ENCODE measurements around the gene VPS9D1.
A peak's percentile ranks its signal among the peaks of the same experiment; 100 is the strongest.
"Not testable (repeated sequence)": the region's sequence is repeated elsewhere in the genome, so short reads cannot be mapped to it uniquely, and the experiment has no call there.

The VPS9D1 gene

DNA sequence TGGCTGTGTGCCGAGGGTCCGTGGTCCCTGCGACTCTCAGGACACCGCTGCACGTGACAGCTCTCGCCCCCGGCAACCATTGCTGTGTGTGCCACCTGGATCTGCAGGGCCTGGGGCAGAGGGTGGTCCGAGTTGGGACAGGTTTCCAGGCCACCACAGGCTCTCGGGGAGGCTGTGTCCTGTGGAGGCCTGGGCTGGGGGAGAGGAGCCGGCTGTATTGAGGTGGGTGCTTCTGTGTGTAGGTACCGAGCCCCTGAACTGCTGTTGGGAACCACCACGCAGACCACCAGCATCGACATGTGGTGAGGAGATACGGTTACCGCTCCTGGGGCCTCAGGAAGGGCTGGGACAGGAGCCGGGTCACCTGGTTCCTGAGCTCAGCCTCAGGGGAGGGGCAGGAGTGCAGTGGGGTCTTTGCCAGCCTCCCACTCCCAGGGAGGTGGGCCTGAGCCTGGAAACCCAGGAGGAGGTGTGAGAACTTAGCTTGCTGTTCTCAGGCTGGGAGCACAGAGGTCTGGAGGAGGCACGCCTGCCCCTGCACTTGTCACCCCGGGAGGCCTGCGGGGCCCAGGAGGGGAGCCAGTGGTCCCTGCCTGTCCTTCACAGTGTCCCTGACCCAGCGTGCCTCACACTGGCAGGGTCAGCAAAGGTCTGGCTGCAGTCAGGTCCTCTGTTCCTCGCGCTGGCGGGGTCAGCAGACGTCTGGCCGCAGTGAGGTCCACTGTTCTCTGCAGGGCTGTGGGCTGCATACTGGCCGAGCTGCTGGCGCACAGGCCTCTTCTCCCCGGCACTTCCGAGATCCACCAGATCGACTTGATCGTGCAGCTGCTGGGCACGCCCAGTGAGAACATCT is 26.5 kb downstream of the VPS9D1 start:
- no peak for DNase-seq (ENCODE audit: low read depth)

- no peak for DNase-seq (ENCODE audit: low read depth)
Measured at GRCh38 chr16:89693289-89693731, 27.4 kb downstream of the VPS9D1 start.

DNA sequence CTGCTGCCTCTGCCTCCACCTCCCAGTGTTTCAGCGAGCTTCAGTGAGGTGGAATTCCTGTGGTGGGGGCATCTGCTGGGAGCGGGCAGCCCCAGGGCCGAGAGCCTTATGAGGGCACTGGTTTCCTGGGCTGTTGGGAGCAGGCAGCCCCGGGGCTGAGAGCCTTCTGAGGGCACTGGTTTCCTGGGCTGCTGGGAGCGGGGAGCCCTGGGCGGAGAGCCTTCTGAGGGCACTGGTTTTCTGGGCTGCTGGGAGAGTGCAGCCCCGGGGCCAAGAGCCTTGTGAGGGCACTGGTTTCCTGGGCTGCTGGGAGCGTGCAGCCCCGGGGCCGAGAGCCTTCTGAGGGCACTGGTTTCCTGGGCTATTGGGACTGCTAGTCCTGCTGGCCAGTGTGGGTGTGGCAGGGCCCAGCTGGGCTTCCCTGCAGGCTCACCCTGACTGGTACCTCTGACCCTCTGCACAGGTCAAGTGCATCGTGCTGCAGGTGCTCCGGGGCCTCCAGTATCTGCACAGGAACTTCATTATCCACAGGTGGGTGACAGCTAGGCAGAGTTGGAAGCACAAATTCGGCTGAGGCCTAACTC is 28.6 kb downstream of the VPS9D1 start:
- no peak for DNase-seq (ENCODE audit: low read depth)

GRCh38 chr16:89691231-89691985 is 29.3 kb downstream of the VPS9D1 start:
- no peak for DNase-seq (ENCODE audit: low read depth)

DNA sequence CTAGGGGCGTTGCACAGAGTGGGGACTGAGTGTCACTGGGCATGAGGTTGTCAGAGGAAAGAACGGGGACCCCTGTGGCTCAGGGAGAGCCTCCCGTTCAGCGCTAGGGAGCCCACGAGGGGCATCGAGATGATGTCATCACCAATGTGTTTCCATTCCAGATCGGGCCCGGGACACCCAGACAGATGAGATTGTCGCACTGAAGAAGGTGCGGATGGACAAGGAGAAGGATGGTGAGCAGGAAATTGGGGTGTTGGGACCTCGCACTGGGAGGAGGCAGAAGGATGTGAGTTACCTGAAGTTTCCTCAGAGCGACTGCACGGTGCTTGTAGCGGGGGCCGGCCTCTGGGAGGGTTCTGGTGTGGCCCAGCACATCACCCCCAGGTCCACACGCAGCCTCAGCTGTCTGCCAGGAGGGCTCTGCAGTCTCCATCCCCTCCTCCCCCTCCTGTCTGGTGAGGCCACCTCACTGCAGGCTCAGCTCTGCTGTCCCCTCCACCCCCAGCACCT is 30.3 kb downstream of the VPS9D1 start:
- no peak for DNase-seq (ENCODE audit: low read depth)

DNA sequence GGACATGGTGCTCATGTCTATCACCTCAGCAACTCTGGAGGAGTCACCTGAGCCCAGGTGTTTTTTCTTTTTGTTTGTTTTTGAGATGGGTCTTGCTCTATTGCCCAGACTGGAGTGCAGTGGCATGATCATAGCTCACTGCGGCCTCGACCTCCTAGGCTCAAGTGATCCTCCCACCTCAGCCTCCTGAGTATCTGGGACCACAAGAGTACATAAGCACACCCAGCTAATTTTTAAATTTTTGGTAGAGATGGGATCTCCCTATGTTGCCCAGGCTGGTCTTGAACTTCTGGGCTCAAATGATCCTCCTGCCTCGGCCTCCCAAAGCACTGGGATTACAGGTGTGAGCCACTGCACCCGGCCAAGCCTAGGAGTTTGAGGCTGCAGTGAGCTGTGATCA is 31.1 kb downstream of the VPS9D1 start:
- DNase-seq (ENCODE audit: low read depth): not testable (repeated sequence)

DNA sequence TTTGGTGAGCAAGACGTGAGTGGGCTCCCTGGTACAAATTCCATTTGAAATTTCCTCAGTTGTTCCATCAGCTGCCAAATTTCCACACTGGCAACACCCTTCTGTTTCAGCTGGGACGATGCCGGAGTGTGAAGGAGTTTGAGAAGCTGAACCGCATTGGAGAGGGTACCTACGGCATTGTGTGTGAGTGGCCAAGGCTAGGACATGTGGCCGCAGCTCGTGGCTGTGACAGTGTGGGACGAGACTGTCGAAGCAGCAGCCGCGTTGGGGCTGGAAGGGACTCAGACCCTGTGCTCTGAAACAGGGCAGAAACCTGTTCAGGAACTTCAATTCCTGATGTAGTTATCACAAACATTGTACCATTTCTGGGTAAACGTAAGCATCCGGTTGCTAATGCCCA is 31.6 kb downstream of the VPS9D1 start:
- no peak for DNase-seq (ENCODE audit: low read depth)

DNA sequence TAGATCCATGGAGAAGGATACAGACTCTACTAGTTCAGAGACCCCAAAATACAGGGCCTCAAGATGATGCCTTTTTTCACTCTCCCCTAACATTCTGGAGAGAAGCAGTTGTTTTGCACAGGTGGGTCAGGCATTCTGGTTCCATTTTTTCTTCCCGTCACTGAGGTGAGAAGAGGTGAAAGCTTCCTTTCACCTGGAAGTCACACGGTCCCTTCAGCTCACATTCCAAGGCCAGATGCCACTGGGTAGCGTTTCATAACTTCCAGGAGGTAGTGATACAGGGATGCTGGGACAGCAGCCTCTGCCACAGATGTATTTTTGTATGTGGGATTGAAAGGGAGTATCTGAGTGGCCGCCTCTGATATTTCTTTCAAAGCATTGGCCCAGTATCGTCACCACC is 32.3 kb downstream of the VPS9D1 start:
- DNase-seq (ENCODE audit: low read depth): no peak

- DNase-seq (ENCODE audit: low read depth): no peak
Measured at GRCh38 chr16:89687092-89687940, 33.4 kb downstream of the VPS9D1 start.

DNA sequence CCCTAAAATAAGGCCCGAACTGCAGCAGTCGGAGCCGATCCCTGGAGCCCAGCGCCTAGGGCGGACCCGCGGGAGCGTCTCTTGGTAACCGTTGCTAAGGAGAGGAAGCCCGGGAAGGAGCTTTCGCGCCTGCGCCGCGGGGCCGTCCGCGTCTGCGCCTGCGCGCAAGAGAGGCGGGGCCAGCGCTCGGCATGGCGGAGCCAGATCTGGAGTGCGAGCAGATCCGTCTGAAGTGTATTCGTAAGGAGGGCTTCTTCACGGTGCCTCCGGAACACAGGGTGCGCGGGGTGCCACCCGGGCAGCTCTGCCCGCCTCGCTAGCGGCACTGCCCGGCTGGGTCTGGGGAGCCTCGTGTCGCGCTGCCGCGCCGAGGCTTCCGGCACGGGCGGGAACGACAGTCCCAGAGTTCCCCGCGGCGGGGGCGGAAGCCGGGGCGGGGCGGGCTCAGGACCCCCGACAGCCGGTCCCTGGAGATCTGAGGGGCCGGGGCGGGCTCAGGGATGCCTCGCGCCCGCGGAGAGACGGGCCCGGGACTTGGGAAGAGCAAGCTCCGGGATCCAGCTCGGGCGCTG is 34.1 kb downstream of the VPS9D1 start, which contains the start of gene CDK10:
Gene CDK10 (plus strand): TSS at position 170 of the 572 bp plus-strand sequence. CDS start 22 bp downstream, at position 192.
- peak; percentile 80 for DNase-seq (ENCODE audit: low read depth)

DNA sequence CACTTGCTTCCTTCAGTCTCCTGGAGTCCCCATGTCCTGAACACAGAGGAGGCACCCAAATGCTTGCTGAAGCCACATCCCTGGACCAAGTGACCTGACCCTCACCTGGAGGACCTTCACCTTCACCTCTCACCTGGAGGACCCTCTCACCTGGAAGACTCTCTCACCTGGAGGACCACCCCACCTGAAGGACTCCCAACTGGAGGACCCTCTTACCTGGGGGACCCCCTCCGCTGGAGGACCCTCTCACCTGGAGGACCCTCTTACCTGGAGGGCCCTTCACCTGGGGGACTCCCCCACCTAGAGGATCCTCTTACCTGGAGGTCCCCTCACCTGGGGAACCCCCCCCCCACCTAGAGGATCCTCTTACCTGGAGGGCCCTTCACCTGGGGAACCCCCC is 34.8 kb downstream of the VPS9D1 start:
- no peak for DNase-seq (ENCODE audit: low read depth)

- no peak for DNase-seq (ENCODE audit: low read depth)
Measured at GRCh38 chr16:89678258-89678657, 42.4 kb downstream of the VPS9D1 start.

DNA sequence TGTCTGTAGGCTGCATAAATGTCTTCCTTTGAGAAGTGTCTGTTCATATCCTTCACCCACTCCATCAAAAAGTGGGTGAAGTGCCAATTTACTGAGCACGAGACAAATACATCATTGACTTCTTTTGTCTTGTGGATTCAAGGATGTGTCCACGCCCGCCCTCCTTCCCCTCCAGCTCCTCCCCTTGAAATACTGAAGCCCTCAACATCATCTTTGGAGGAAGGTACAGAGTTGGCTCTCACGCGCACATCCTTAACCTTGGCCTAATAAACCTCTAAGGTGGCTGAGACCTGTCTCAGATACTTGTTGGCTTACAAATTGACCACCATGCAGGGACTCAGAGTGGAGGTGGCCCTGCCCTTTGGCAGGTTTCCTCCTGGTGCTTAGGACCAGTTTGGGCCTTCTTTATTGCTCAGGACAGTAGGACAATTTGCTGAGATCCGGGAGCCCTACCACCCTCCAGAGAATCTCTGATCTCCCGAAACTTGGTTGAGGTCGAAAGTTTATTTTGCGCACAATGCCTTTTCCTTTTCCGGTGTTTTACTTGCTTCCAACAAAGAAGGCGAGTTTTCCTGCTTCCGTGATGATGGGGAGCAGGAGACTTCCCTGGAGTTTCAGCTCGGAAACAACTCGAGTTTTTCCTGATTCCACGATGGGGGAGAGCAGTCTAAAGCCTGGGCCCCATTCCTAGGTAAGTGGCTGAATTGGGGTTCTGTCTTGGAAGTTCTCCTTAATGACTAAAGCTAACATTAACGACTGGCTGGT is 48.3 kb downstream of the VPS9D1 start:
- DNase-seq (ENCODE audit: low read depth): no peak

DNA sequence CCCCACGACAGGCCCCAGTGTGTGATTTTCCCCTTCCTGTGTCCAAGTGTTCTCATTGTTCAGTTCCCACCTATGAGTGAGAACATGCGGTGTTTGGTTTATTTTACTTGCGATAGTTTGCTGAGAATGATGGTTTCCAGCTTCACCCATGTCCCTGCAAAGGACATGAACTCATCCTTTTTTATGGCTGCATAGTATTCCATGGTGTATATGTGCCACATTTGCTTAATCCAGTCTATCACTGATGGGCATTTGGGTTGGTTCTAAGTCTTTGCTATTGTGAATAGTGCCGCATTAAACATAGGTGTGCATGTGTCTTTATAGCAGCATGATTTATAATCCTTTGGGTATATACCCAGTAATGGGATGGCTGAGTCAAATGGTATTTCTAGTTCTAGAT is 49.1 kb downstream of the VPS9D1 start:
- not testable (repeated sequence) for DNase-seq (ENCODE audit: low read depth)

DNA sequence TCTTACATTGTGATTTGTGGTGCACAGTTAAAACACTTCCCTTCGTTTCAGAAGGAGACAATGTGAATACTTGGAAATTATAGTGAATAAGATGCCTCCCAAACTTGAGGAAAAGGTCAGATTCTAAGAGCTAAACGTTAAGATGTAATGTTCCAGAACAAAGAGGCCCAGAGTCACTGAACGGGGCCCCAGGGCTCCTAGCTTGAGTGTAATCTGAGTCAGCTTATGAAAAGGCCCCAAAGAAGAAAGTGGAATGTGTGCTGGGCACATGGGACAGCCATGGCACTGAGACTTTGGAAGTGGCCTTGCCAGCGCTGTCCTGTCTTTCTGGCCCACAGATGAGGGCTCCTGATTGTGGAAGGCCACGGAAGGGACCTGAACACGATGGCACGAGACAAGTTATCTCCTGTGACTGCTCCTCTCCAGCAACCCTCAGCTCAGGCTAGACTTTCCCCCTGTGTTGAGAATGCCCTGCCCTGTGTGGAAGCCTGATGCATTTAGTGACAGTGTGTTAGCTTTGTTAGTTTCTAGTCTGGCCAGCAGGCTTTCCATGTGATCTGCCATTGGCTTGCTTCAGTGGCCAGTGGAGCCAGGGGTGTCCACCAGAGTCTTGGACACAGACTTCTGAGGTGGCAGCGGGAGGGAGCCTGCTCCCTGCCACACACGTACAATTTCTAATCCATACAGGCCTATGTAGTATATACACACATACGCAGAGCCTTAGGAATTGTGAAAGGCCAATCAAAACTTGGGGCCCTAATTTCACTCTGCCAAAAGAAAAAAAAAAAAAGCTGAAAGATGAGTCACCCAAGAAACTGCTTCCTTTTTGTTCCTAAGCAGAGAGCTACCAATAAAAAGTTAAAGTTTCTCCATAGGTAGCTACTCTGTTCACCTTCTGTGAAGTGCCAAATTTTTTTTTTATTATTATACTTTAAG is 49.9 kb downstream of the VPS9D1 start:
- no peak for DNase-seq (ENCODE audit: low read depth)

DNA sequence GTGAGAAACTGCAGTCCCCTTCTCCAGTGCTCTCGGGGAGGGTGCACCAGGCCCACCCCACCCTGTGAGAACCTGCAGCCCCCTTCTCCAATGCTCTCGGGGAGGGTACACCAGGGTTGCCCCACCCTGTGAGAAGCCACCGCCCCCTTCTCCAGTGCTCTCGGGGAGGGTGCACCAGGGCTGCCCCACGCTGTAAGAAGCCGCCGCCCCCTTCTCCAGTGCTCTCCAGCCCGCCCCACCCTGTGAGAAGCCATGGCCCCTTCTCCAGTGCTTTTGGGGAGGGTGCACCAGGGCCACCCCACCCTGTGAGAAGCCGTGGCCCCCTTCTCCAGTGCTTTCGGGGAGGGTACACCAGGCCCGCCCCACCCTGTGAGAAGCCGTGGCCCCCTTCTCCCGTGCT is 50.9 kb downstream of the VPS9D1 start:
- no peak for DNase-seq (ENCODE audit: low read depth)

DNA sequence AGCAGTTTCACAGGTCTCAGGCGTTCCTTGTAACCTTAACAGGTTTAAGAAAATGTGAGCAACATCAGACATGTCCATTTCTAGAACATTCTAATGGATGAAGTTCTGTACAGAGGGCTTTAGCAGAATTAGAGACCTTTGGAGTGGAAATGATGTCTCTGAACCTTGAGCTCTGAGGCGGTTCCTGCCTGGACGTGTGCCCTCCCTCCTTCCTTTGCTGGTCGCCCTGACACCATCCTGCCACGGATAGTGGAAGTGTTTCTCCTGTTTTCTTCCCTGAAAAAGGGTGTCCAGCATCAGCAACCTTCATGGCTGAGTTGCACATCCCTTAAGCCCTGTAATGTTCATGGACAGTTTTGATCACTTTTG is 51.9 kb downstream of the VPS9D1 start:
- no peak for DNase-seq (ENCODE audit: low read depth)

GRCh38 chr16:89667633-89668032 is 53.1 kb downstream of the VPS9D1 start:
- no peak for DNase-seq (ENCODE audit: low read depth)

- not testable (repeated sequence) for DNase-seq (ENCODE audit: low read depth)
Measured at GRCh38 chr16:89667000-89667399, 53.7 kb downstream of the VPS9D1 start.
